Measurements from ENCODE around the gene FGF14. TPM values are rescaled to one million over a fixed set of nuclear protein-coding genes. Genes with fewer than 3 reads are reported as not detected.

Gene FGF14
- total RNA-seq, 3 donors from 2014 or later (not counting 1 experiment from before 2014, with no cell fraction given), result not detected

GRCh38 chr13:102300379-102300778, 101.5 kb downstream of the FGF14 start:
- DNase-seq (no peak), ATAC-seq (no peak)
- Histone ChIP-seq H3K4me3 (ENCODE audit: low read length) (no peak overlapping the region), H3K4me1 (ENCODE audit: control insufficient read depth, insufficient read depth, low read length) (no peaks in the 10 kb centered on the region), H3K9me3 (ENCODE audit: control insufficient read depth, insufficient read depth, low read length) (no peaks in the 10 kb centered on the region), H3K27me3 (ENCODE audit: control insufficient read depth, insufficient read depth, low read length) (no peaks in the 10 kb centered on the region), H3K36me3 (ENCODE audit: control insufficient read depth, insufficient read depth, low read length) (no peaks in the 10 kb centered on the region), H3K27ac (ENCODE audit: low read length) (no peak overlapping the region)
- Mint-ChIP-seq H3K9me3 (peaks cover 0 to 3% of the 10 kb centered on the region in 2 donors), H3K4me1 (no peaks in the 10 kb centered on the region), H3K27ac (no peak overlapping the region), H3K27me3 (ENCODE audit: low read depth in 2 of 2) (peaks cover 0 to 3% of the 10 kb centered on the region in 2 donors), H3K4me3 (no peak overlapping the region), H3K36me3 (no peaks in the 10 kb centered on the region)
- no peak for TF ChIP-seq CTCF (IDR thresholded peaks at IDR 0.05)
- intact Hi-C loops (cut with micrococcal nuclease), result no loop called here
- WGBS (ENCODE audit: insufficient coverage), result no CpG with 5 or more reads among the region's 2 CpGs

- no peak for TF ChIP-seq CTCF (IDR thresholded peaks at IDR 0.05)
- no peak overlapping the region for H3K4me3 ChIP-seq (ENCODE audit: low read length)
- H3K4me1 ChIP-seq (ENCODE audit: control insufficient read depth, insufficient read depth, low read length), result no peaks in the 10 kb centered on the region
- H3K36me3 ChIP-seq (ENCODE audit: control insufficient read depth, insufficient read depth, low read length), result no peaks in the 10 kb centered on the region
- H3K9me3 ChIP-seq (ENCODE audit: control insufficient read depth, insufficient read depth, low read length), result no peaks in the 10 kb centered on the region
- 86% methylated on average over 4 of the region's 6 CpGs for WGBS (ENCODE audit: insufficient coverage)
- H3K4me3 Mint-ChIP-seq, result no peak overlapping the region
- no peak overlapping the region for H3K27ac Mint-ChIP-seq
- ATAC-seq, result no peak
- no peaks in the 10 kb centered on the region for H3K27me3 ChIP-seq (ENCODE audit: control insufficient read depth, insufficient read depth, low read length)
- H3K36me3 Mint-ChIP-seq, result no peaks in the 10 kb centered on the region
- H3K9me3 Mint-ChIP-seq, result peaks cover 0 to 5% of the 10 kb centered on the region in 2 donors
- no peak for DNase-seq
- intact Hi-C loops (cut with micrococcal nuclease), result no loop called here
- H3K4me1 Mint-ChIP-seq, result no peaks in the 10 kb centered on the region
- peaks cover 0 to 3% of the 10 kb centered on the region in 2 donors for H3K27me3 Mint-ChIP-seq (ENCODE audit: low read depth in 2 of 2)
- no peak overlapping the region for H3K27ac ChIP-seq (ENCODE audit: low read length)
Measured at GRCh38 chr13:102299366-102299765, 102.5 kb downstream of the FGF14 start.

GRCh38 chr13:102298051-102298450, 103.8 kb downstream of the FGF14 start:
- Histone ChIP-seq H3K36me3 (ENCODE audit: control insufficient read depth, insufficient read depth, low read length) (no peaks in the 10 kb centered on the region), H3K9me3 (ENCODE audit: control insufficient read depth, insufficient read depth, low read length) (no peaks in the 10 kb centered on the region), H3K4me3 (ENCODE audit: low read length) (no peak overlapping the region), H3K27me3 (ENCODE audit: control insufficient read depth, insufficient read depth, low read length) (no peaks in the 10 kb centered on the region), H3K4me1 (ENCODE audit: control insufficient read depth, insufficient read depth, low read length) (no peaks in the 10 kb centered on the region), H3K27ac (ENCODE audit: low read length) (no peak overlapping the region)
- Mint-ChIP-seq H3K4me3 (no peak overlapping the region), H3K36me3 (no peaks in the 10 kb centered on the region), H3K27me3 (ENCODE audit: low read depth in 2 of 2) (no peaks in the 10 kb centered on the region), H3K27ac (no peak overlapping the region), H3K9me3 (peaks cover 0 to 2% of the 10 kb centered on the region in 2 donors), H3K4me1 (no peaks in the 10 kb centered on the region)
- no peak for ATAC-seq
- intact Hi-C loops (cut with micrococcal nuclease), result no loop called here
- no peak for DNase-seq
- no peak for TF ChIP-seq CTCF (IDR thresholded peaks at IDR 0.05)
- 85% methylated on average over 3 of the region's 3 CpGs for WGBS (ENCODE audit: insufficient coverage)

GRCh38 chr13:102295316-102296048, 106.4 kb downstream of the FGF14 start:
- Mint-ChIP-seq H3K4me3 (no peak overlapping the region), H3K27me3 (ENCODE audit: low read depth in 2 of 2) (no peaks in the 10 kb centered on the region), H3K4me1 (no peaks in the 10 kb centered on the region), H3K27ac (no peak overlapping the region), H3K36me3 (no peaks in the 10 kb centered on the region), H3K9me3 (peaks cover 0 to 2% of the 10 kb centered on the region in 2 donors)
- intact Hi-C loops (cut with micrococcal nuclease), result no loop called here
- Histone ChIP-seq H3K4me1 (ENCODE audit: control insufficient read depth, insufficient read depth, low read length) (no peaks in the 10 kb centered on the region), H3K9me3 (ENCODE audit: control insufficient read depth, insufficient read depth, low read length) (no peaks in the 10 kb centered on the region), H3K27ac (ENCODE audit: low read length) (no peak overlapping the region), H3K36me3 (ENCODE audit: control insufficient read depth, insufficient read depth, low read length) (no peaks in the 10 kb centered on the region), H3K27me3 (ENCODE audit: control insufficient read depth, insufficient read depth, low read length) (no peaks in the 10 kb centered on the region), H3K4me3 (ENCODE audit: low read length) (no peak overlapping the region)
- 79% methylated on average over 7 of the region's 9 CpGs for WGBS (ENCODE audit: insufficient coverage)
- no peak for TF ChIP-seq CTCF (IDR thresholded peaks at IDR 0.05)
- DNase-seq, result no peak
- no peak for ATAC-seq

Measured in natural killer cell (primary cell).